Choroid plexus epithelial cell (primary cell): ENCODE measurements around the gene EGR2.

ENCODE experiments used
- DNase-seq: peaks from one replicate; pipeline ENCODE4 v3.0.0-alpha.2; 2010; ENCODE audit warnings: low read depth
- H3K4me3 ChIP-seq: 2 replicates; pipeline ENCODE4 v1.5.1; 2011; ENCODE audit warnings: low read depth, mild to moderate bottlenecking, control low read depth, low read length, moderate library complexity
- TF ChIP-seq, protein P1 (sequence below): conservative IDR thresholded peaks from 2 replicates; pipeline ENCODE4 v1.5.1; 2011; ENCODE audit warnings: low read depth, mild to moderate bottlenecking, control low read depth, inconsistent platforms, low read length, moderate library complexity

Gene EGR2

GRCh38 chr10:62852961-62853702 is 37.0 kb upstream of the EGR2 start:
- TF ChIP-seq, protein P1, sequence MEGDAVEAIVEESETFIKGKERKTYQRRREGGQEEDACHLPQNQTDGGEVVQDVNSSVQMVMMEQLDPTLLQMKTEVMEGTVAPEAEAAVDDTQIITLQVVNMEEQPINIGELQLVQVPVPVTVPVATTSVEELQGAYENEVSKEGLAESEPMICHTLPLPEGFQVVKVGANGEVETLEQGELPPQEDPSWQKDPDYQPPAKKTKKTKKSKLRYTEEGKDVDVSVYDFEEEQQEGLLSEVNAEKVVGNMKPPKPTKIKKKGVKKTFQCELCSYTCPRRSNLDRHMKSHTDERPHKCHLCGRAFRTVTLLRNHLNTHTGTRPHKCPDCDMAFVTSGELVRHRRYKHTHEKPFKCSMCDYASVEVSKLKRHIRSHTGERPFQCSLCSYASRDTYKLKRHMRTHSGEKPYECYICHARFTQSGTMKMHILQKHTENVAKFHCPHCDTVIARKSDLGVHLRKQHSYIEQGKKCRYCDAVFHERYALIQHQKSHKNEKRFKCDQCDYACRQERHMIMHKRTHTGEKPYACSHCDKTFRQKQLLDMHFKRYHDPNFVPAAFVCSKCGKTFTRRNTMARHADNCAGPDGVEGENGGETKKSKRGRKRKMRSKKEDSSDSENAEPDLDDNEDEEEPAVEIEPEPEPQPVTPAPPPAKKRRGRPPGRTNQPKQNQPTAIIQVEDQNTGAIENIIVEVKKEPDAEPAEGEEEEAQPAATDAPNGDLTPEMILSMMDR, result no peak
- DNase-seq, result no peak
- no peak overlapping the region for H3K4me3 ChIP-seq

- H3K4me3 ChIP-seq, result no peak overlapping the region
- TF ChIP-seq, protein P1, result peak; percentile 53
- peak; percentile 42 for DNase-seq
Measured at GRCh38 chr10:62851442-62851841, 35.3 kb upstream of the EGR2 start.

DNA sequence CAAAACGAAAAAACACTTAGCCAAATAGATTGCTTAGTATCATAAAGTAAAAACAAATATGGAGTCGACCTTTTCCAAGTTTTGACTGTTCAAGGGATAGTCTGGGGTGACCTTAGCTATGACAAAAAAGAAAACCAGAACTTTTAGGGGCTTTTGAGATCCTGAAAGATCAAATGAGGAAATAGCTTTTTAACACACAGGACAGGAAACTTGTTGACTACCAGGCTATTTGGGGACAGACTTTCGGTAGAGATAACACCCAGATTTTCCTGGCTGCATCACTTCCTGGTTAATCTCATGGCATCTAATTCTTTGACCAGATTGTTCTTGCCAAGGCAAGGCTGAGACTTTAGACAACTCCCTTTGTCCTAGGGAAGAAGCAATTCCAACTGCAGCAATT is 34.5 kb upstream of the EGR2 start:
- TF ChIP-seq, protein P1, result no peak
- H3K4me3 ChIP-seq, result no peak overlapping the region
- no peak for DNase-seq

- TF ChIP-seq, protein P1, result no peak
- DNase-seq, result no peak
- no peak overlapping the region for H3K4me3 ChIP-seq
Measured at GRCh38 chr10:62847433-62847832, 31.3 kb upstream of the EGR2 start.

DNA sequence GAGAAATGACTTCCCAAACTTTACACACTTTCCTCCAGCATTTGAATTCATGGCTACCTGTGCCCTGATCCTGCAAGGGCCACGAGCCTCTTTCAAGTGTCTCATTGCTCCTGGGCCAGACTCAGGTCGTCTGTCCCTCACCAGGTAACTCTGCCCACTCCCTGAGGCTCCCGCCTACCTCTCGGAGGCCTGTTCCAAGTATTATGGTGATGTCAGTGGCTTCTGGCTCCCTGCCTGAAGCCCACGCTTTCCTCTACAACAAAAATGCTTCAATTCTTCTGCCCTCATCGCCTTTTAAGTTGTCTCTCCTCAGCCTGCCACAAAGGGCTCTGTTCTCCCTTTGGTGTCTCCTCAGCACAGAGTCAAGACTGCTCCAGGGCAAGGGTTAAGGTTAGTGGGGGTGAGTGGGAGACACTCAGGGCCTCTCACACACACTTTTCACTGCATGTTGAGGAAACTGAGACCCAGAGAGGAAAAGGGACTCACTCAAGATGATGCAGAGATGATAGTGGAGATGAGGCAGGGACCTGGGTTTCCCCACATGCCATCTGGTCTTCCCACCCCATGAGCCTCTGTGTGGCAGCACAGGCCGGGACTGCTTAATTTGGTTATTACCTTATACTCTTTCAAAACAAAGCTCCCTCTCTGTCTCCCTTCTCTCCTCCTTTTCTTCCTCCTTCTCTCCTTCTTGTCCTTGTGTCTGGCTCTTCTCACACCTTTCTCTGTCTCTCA is 28.3 kb upstream of the EGR2 start:
- DNase-seq, result no peak
- H3K4me3 ChIP-seq, result no peak overlapping the region
- TF ChIP-seq, protein P1, result no peak

DNA sequence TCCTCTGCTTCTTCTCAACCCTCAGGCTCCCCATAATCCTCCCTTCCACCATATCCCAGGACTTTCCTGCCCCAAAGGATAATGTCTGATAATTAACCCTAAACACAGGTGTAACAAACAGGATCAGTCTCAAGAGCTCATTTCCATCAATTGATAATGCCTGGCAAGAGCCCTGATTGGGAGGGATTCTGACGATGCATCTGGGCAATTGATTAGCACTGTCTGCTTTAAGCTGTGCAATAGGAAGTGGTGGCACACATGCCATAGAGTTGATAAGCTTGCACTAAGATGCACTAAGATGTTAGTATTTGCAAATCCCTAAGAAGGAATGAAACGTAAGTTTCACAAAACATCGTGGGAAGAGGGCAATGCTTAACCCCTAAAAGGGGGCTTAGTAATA is 27.4 kb upstream of the EGR2 start:
- TF ChIP-seq, protein P1, result no peak
- DNase-seq, result no peak
- no peak overlapping the region for H3K4me3 ChIP-seq
